Measurements from ENCODE around the gene PISD.

DNA sequence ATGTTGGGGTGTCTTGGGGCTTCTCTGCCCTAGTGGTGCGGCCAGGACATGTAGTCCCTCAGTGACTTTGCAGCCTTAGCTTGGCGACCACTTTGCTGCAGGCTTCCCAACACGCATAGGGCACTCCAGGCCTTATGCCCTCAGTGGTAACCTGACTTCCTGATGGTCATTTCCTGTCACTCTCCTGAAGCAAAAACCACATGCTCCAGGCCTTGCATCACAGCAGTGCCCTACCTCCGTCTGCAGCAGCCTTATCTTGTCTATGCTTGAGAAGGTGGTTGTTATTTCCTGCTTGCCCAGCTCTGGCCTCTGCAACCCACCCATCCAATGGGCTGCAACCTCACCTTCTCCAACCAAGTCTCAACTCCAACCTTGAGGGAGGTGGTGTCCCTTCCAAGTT is 33.4 kb upstream of the PISD start:
- TF ChIP-seq, protein P1, sequence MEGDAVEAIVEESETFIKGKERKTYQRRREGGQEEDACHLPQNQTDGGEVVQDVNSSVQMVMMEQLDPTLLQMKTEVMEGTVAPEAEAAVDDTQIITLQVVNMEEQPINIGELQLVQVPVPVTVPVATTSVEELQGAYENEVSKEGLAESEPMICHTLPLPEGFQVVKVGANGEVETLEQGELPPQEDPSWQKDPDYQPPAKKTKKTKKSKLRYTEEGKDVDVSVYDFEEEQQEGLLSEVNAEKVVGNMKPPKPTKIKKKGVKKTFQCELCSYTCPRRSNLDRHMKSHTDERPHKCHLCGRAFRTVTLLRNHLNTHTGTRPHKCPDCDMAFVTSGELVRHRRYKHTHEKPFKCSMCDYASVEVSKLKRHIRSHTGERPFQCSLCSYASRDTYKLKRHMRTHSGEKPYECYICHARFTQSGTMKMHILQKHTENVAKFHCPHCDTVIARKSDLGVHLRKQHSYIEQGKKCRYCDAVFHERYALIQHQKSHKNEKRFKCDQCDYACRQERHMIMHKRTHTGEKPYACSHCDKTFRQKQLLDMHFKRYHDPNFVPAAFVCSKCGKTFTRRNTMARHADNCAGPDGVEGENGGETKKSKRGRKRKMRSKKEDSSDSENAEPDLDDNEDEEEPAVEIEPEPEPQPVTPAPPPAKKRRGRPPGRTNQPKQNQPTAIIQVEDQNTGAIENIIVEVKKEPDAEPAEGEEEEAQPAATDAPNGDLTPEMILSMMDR (IDR thresholded peaks at IDR 0.05; ENCODE audit: low read length) = no peak
- no peak for TF ChIP-seq EZH2 (IDR thresholded peaks at IDR 0.05; ENCODE audit: borderline replicate concordance, low read length)
